WI38 (cell line): ENCODE results near the gene GAMT.

Source experiments
- H3K4me3 ChIP-seq: 2 replicates; pipeline ENCODE4 v1.5.1; 2011; ENCODE audit warnings: low read depth, mild to moderate bottlenecking, control low read depth, low read length
- TF ChIP-seq, protein P1 (sequence below): IDR thresholded peaks from 2 replicates; pipeline ENCODE4 v1.5.1; 2012; ENCODE audit warnings: low read depth, mild to moderate bottlenecking, control low read depth, low read length

The GAMT gene

DNA sequence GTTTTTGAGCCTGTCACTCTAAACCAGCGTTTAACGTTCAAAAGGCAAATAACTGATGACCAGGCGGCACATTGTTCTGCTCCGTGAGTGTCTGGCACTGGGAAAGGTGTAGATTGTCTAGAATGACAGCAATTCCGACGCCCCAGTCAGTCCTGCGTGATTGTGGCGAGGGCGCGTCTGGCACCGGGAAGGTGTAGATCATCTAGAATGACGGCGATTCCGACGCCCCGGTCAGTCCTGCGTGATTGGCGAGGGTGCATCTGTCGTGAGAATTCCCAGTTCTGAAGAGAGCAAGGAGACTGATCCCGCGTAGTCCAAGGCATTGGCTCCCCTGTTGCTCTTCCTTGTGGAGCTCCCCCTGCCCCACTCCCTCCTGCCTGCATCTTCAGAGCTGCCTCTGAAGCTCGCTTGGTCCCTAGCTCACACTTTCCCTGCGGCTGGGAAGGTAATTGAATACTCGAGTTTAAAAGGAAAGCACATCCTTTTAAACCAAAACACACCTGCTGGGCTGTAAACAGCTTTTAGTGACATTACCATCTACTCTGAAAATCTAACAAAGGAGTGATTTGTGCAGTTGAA lies 43.7 kb downstream of the GAMT start:
- H3K4me3 ChIP-seq: no peak overlapping the region
- TF ChIP-seq, protein P1, sequence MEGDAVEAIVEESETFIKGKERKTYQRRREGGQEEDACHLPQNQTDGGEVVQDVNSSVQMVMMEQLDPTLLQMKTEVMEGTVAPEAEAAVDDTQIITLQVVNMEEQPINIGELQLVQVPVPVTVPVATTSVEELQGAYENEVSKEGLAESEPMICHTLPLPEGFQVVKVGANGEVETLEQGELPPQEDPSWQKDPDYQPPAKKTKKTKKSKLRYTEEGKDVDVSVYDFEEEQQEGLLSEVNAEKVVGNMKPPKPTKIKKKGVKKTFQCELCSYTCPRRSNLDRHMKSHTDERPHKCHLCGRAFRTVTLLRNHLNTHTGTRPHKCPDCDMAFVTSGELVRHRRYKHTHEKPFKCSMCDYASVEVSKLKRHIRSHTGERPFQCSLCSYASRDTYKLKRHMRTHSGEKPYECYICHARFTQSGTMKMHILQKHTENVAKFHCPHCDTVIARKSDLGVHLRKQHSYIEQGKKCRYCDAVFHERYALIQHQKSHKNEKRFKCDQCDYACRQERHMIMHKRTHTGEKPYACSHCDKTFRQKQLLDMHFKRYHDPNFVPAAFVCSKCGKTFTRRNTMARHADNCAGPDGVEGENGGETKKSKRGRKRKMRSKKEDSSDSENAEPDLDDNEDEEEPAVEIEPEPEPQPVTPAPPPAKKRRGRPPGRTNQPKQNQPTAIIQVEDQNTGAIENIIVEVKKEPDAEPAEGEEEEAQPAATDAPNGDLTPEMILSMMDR: no peak

- peak overlapping the region; percentile 81 for H3K4me3 ChIP-seq
Observed at GRCh38 chr19:1356508-1356865, 44.9 kb downstream of the GAMT start.

GRCh38 chr19:1355568-1356507 lies 45.5 kb downstream of the GAMT start:
- TF ChIP-seq, protein P1: no peak
- H3K4me3 ChIP-seq: peak overlapping the region; percentile 81

More at GRCh38 chr19:1356508-1356865, 44.9 kb downstream of the GAMT start:
- TF ChIP-seq, protein P1: no peak

GRCh38 chr19:1354970-1355567 lies 46.3 kb downstream of the GAMT start:
- peak overlapping the region; percentile 81 for H3K4me3 ChIP-seq
- TF ChIP-seq, protein P1: no peak

DNA sequence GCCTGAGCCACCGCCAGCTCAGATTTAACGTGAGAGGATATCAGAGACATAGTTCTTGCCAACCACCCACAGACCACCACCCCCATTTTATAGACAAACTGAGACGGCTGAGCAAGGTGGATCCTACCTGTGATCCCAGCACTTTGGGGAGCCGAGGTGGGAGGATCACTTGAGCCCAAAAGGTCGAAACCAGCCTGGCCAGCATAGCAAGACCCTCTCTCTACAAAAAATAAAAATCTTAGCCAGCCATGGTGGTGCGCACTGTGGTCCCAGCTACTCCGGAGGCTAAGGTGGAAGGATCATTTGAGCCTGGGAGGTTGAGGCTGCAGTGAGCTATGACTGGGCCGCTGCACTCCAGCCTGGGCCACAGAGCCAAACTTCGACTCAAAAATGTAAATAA lies 48.2 kb downstream of the GAMT start:
- TF ChIP-seq, protein P1: no peak

GRCh38 chr19:1351381-1351851 lies 49.9 kb downstream of the GAMT start:
- TF ChIP-seq, protein P1: no peak
- no peak overlapping the region for H3K4me3 ChIP-seq

More for the DNA sequence above, 48.2 kb downstream of the GAMT start:
- H3K4me3 ChIP-seq: no peak overlapping the region
